IMR-90 (cell line): ENCODE measurements around the gene SPATA21. TPM values are rescaled to one million over a fixed set of nuclear protein-coding genes. Genes with fewer than 3 reads are reported as not detected.

Experiments used
- ATAC-seq: fragments of 200-7000 bp; cut with Tn5 transposase; 2 replicates; pipeline ENCODE4 v1.9.1; 2020; ENCODE audit warnings: low read depth, mild to moderate bottlenecking, moderate library complexity
- BruUV-seq: library from RNA; stranded (reverse); fragments of 400-500 nt; replicated peaks from 2 replicates; lab custom pipeline; 2021; lab: Mats Ljungman, UMichigan
- CTCF ChIA-PET: fragments of 300-600 bp; formaldehyde crosslinking; extraction: SDS; loops from one replicate; lab custom pipeline; 2021; ENCODE audit warnings: antibody characterized with exemption; lab: Yijun Ruan, JAX
- POLR2A ChIA-PET: fragments of 300-600 bp; sonication (Branson Sonifier 250); formaldehyde crosslinking; loops from one replicate; lab custom pipeline; 2022; ENCODE audit warnings: antibody characterized with exemption; ENCODE audit not compliant: unreplicated experiment; lab: Charles Lee
- DNase-seq: peaks from one replicate; pipeline ENCODE4 v3.0.0; 2013
- H2AFZ ChIP-seq: replicated peaks from 2 replicates; pipeline ENCODE3; 2013; ENCODE audit warnings: low read length, mild to moderate bottlenecking; ENCODE audit not compliant: poor library complexity
- H2AK5ac ChIP-seq: 2 replicates; pipeline ENCODE4 v1.6.1; 2013; ENCODE audit warnings: low read depth, low read length, inconsistent platforms
- H2AK9ac ChIP-seq: replicated peaks from 2 replicates; pipeline ENCODE3; 2013; ENCODE audit warnings: mild to moderate bottlenecking, low read depth, low read length, moderate library complexity; ENCODE audit not compliant: poor library complexity
- H2BK120ac ChIP-seq: 2 replicates; pipeline ENCODE4 v1.6.1; 2013; ENCODE audit warnings: low read depth, low read length, inconsistent platforms
- H2BK15ac ChIP-seq: 3 replicates; pipeline ENCODE4 v1.6.1; 2013; ENCODE audit warnings: low read depth, low read length, inconsistent platforms
- H2BK20ac ChIP-seq: 2 replicates; pipeline ENCODE4 v1.6.1; 2013; ENCODE audit warnings: low read depth, mild to moderate bottlenecking, inconsistent platforms, low read length, moderate library complexity
- H2BK5ac ChIP-seq: 2 replicates; pipeline ENCODE4 v1.6.1; 2013; ENCODE audit warnings: mild to moderate bottlenecking, low read depth, low read length, inconsistent platforms; ENCODE audit not compliant: poor library complexity, severe bottlenecking
- H3K14ac ChIP-seq: replicated peaks from 2 replicates; pipeline ENCODE4 v1.6.1; 2013; ENCODE audit warnings: low read depth, low read length, inconsistent platforms
- H3K18ac ChIP-seq: 2 replicates; pipeline ENCODE4 v1.6.1; 2013; ENCODE audit warnings: low read depth, low read length, control low read depth
- H3K23ac ChIP-seq: 2 replicates; pipeline ENCODE4 v1.6.1; 2013; ENCODE audit warnings: low read depth, low read length, inconsistent platforms
- H3K27ac ChIP-seq: 2 replicates; pipeline ENCODE4 v1.5.1; 2013; ENCODE audit warnings: mild to moderate bottlenecking, control low read depth, low read length; ENCODE audit not compliant: insufficient read depth
- H3K27me3 ChIP-seq: 2 replicates; pipeline ENCODE4 v1.6.1; 2013; ENCODE audit warnings: low read length; ENCODE audit not compliant: control insufficient read depth, insufficient read depth
- H3K36me3 ChIP-seq: 2 replicates; pipeline ENCODE4 v1.6.1; 2013; ENCODE audit warnings: low read length, mixed read lengths; ENCODE audit not compliant: control insufficient read depth, insufficient read depth
- H3K4ac ChIP-seq: 2 replicates; pipeline ENCODE4 v1.6.1; 2013; ENCODE audit warnings: low read depth, low read length, inconsistent platforms
- H3K4me1 ChIP-seq: 2 replicates; pipeline ENCODE4 v1.6.1; 2013; ENCODE audit warnings: low read length, mixed read lengths; ENCODE audit not compliant: control insufficient read depth, insufficient read depth
- H3K4me2 ChIP-seq: 2 replicates; pipeline ENCODE4 v1.6.1; 2013; ENCODE audit warnings: low read depth, mild to moderate bottlenecking, control low read depth, low read length, moderate library complexity
- H3K4me3 ChIP-seq: 2 replicates; pipeline ENCODE4 v1.5.1; 2013; ENCODE audit warnings: low read depth, mild to moderate bottlenecking, control low read depth, low read length, moderate library complexity; ENCODE audit not compliant: insufficient read depth
- H3K56ac ChIP-seq: 2 replicates; pipeline ENCODE4 v1.6.1; 2013; ENCODE audit warnings: low read length, inconsistent platforms; ENCODE audit not compliant: insufficient read depth; ENCODE audit errors: extremely low read depth
- H3K79me1 ChIP-seq, 2 experiments: 2 replicates each; pipeline ENCODE4 v1.6.1; 2013; ENCODE audit warnings: low read length in 2 of 2, inconsistent platforms in 1 of 2, low read depth in 1 of 2
- H3K9ac ChIP-seq: 2 replicates; pipeline ENCODE4 v1.6.1; 2013; ENCODE audit warnings: low read depth, low read length, control low read depth
- H3K9me1 ChIP-seq: 2 replicates; pipeline ENCODE4 v1.6.1; 2013; ENCODE audit warnings: low read length, inconsistent platforms; ENCODE audit not compliant: insufficient read depth
- H3K9me3 ChIP-seq: 2 replicates; pipeline ENCODE4 v1.6.1; 2013; ENCODE audit warnings: low read length; ENCODE audit not compliant: control insufficient read depth, insufficient read depth
- H4K20me1 ChIP-seq: 2 replicates; pipeline ENCODE4 v1.6.1; 2013; ENCODE audit warnings: low read length, inconsistent platforms; ENCODE audit not compliant: insufficient read depth
- H4K5ac ChIP-seq: 2 replicates; pipeline ENCODE4 v1.6.1; 2013; ENCODE audit warnings: mild to moderate bottlenecking, low read depth, low read length, control low read depth
- H4K8ac ChIP-seq, 2 experiments: 2 replicates each; pipeline ENCODE4 v1.6.1; 2013; ENCODE audit warnings: low read depth in 2 of 2, low read length in 2 of 2, control low read depth in 1 of 2, inconsistent platforms in 1 of 2
- H4K91ac ChIP-seq: 2 replicates; pipeline ENCODE4 v1.6.1; 2013; ENCODE audit warnings: low read depth, low read length, inconsistent platforms; ENCODE audit not compliant: insufficient read depth
- CEBPB ChIP-seq: IDR thresholded peaks from 2 replicates; pipeline ENCODE4 v1.6.1; 2012; ENCODE audit warnings: low read depth, low read length, improper control_type of control experiment
- CHD1 ChIP-seq: IDR thresholded peaks from 2 replicates; pipeline ENCODE4 v1.6.1; 2012; ENCODE audit warnings: low read depth, low read length, improper control_type of control experiment
- CTCF ChIP-seq: conservative IDR thresholded peaks from 2 replicates; pipeline ENCODE4 v1.5.1; 2012; ENCODE audit warnings: mild to moderate bottlenecking, low read depth, low read length, improper control_type of control experiment
- ELK1 ChIP-seq: fragments of 150-350 bp; IDR thresholded peaks from 2 replicates; pipeline ENCODE4 v1.6.1; 2016; ENCODE audit warnings: low read depth, mild to moderate bottlenecking, low read length, moderate library complexity, borderline replicate concordance
- FOS ChIP-seq: fragments of 150-350 bp; IDR thresholded peaks from 2 replicates; pipeline ENCODE4 v1.6.1; 2016; ENCODE audit warnings: low read depth, low read length
- MAFK ChIP-seq: IDR thresholded peaks from 2 replicates; pipeline ENCODE4 v1.6.1; 2012; ENCODE audit warnings: low read depth, low read length, improper control_type of control experiment
- MXI1 ChIP-seq: IDR thresholded peaks from 2 replicates; pipeline ENCODE4 v1.6.1; 2012; ENCODE audit warnings: low read depth, mild to moderate bottlenecking, low read length, moderate library complexity, borderline replicate concordance
- NFE2L2 ChIP-seq: fragments of 150-350 bp; IDR thresholded peaks from 2 replicates; pipeline ENCODE4 v1.6.1; 2016; ENCODE audit warnings: low read depth, mild to moderate bottlenecking, low read length
- POLR2A ChIP-seq: IDR thresholded peaks from 2 replicates; pipeline ENCODE4 v1.6.1; 2012; ENCODE audit warnings: mild to moderate bottlenecking, low read depth, low read length
- RAD21 ChIP-seq: IDR thresholded peaks from 2 replicates; pipeline ENCODE4 v1.6.1; 2012; ENCODE audit warnings: low read length, improper control_type of control experiment
- RCOR1 ChIP-seq: IDR thresholded peaks from 2 replicates; pipeline ENCODE4 v1.6.1; 2012; ENCODE audit warnings: mild to moderate bottlenecking, low read length, improper control_type of control experiment; ENCODE audit not compliant: insufficient replicate concordance
- RFX5 ChIP-seq: IDR thresholded peaks from 2 replicates; pipeline ENCODE4 v1.8.0; 2012; ENCODE audit warnings: low read depth, mild to moderate bottlenecking, low read length, moderate library complexity
- SMC3 ChIP-seq: fragments of 150-350 bp; IDR thresholded peaks from 2 replicates; pipeline ENCODE4 v1.6.1; 2016; ENCODE audit warnings: low read depth, mild to moderate bottlenecking, antibody characterized with exemption, low read length, moderate library complexity
- USF2 ChIP-seq: fragments of 150-350 bp; IDR thresholded peaks from 2 replicates; pipeline ENCODE4 v1.6.1; 2017; ENCODE audit warnings: mild to moderate bottlenecking, antibody characterized with exemption, low read length, low read depth
- WGBS, 2 experiments: methylation state at CpG; one replicate each; pipeline versions ENCODE4 v1.1.5 to v1.1.7; 2013; ENCODE audit warnings: missing lambda C conversion rate in 2 of 2; ENCODE audit not compliant: insufficient read length in 1 of 2; ENCODE audit errors: extremely low coverage in 2 of 2; 5-methylcytosine and 5-hydroxymethylcytosine counted together
- dilution Hi-C: fragments of 300-500 bp; cut with HindIII; formaldehyde crosslinking; loops from one replicate; pipeline ENCODE4 v1.14.3; 2018; ENCODE audit warnings: low sequenced_read_pairs; ENCODE audit not compliant: unreplicated experiment
- in situ Hi-C: fragments of 300-500 bp; cut with MboI; formaldehyde crosslinking; loops from 3 replicates; pipeline ENCODE4 v1.14.3; 2019; ENCODE audit warnings: low sequenced_read_pairs, inconsistent platforms, mixed read lengths
- intact Hi-C: fragments of 100-400 bp; cut with micrococcal nuclease; formaldehyde crosslinking; loops from 2 replicates; pipeline ENCODE4 v1.10.0; 2022
- polyA plus RNA-seq, 3 experiments: library from polyadenylated mRNA; depleted of rRNA; stranded (reverse); fragments of >200 nt; gene quantifications; 2 replicates each; pipeline ENCODE4 v1.2.3, GENCODE V29; 2012; ENCODE audit warnings: low replicate concordance in 1 of 3
- total RNA-seq: library from RNA; depleted of rRNA; stranded (reverse); fragments of >200 nt; gene quantifications from 2 replicates; pipeline ENCODE4 v1.2.3, GENCODE V29; 2012

The SPATA21 gene
- total and polyA plus RNA-seq, 2 of the 4 experiments (the other 2 are of a cell fraction): not detected

- H2BK20ac ChIP-seq: 0 out of 2 replicates have a peak overlapping the region, but pooled peaks have one; percentile 9
- H2AK5ac ChIP-seq: peak overlapping the region; percentile 60
- DNase-seq (no peak), ATAC-seq (no peak; the same call in 1 of the 2 replicates)
- H3K27ac ChIP-seq: peak overlapping the region; percentile 72
- peak overlapping the region; percentile 24; the same call in 1 of the 2 replicates for H3K4me2 ChIP-seq
- peak overlapping the region; percentile 10; the same call in 1 of the 3 replicates for H2BK15ac ChIP-seq
- H3K9me3 ChIP-seq: no peaks in the 10 kb centered on the region
- 0 out of 2 replicates have a peak overlapping the region, but pooled peaks have one; percentile 11 for H3K9ac ChIP-seq
- ChIA-PET POLR2A (interaction anchor here (0.8 kb wide), 1 partner anchor 10 kb away, joined by 3 read pairs; no protein-coding TSS in a partner anchor), CTCF (no interaction called here)
- in situ Hi-C loops: no loop called here
- peak overlapping the region; percentile 16 for H3K14ac ChIP-seq
- no peaks in the 10 kb centered on the region for H3K36me3 ChIP-seq
- peak overlapping the region; percentile 63 for H2BK5ac ChIP-seq
- H2BK120ac ChIP-seq: peak overlapping the region; percentile 49
- no peaks in the 10 kb centered on the region for H3K27me3 ChIP-seq
- H2AK9ac ChIP-seq: no peak overlapping the region
- peak overlapping the region; percentile 30 for H4K91ac ChIP-seq
- H3K56ac ChIP-seq: peak overlapping the region; percentile 14; the same call in 1 of the 2 replicates
- H4K5ac ChIP-seq: peak overlapping the region; percentile 51
- dilution Hi-C loops: no loop called here
- BruUV-seq: no TSS peak
- H3K9me1 ChIP-seq: peaks cover 42% of the 10 kb centered on the region
- peak overlapping the region; percentile 53 for H3K18ac ChIP-seq
- peak overlapping the region; percentile 44 for H3K23ac ChIP-seq
- no peak overlapping the region for H2AFZ ChIP-seq
- TF ChIP-seq ELK1 (no peak), CEBPB (no peak), RFX5 (no peak), SMC3 (no peak), CHD1 (no peak), USF2 (no peak), NFE2L2 (no peak), CTCF (no peak), RAD21 (no peak), MAFK (no peak), POLR2A (no peak), FOS (no peak), RCOR1 (no peak), MXI1 (no peak)
- 100% methylated on average over 1 of the region's 9 CpGs; no CpG with 5 or more reads in 1 of the 2 experiments for WGBS, 2 experiments
- no peak overlapping the region for H3K4me3 ChIP-seq
- intact Hi-C loops: no loop called here
- H3K4me1 ChIP-seq: peaks cover 21% of the 10 kb centered on the region
- peaks cover 13 to 76% of the 10 kb centered on the region in 2 experiments for H3K79me1 ChIP-seq
- peaks cover 66% of the 10 kb centered on the region for H4K20me1 ChIP-seq
- H3K4ac ChIP-seq: peak overlapping the region; percentile 47
- H4K8ac ChIP-seq: peak overlapping the region in 1 of 2 experiments; percentile 42; a peak in 1 of 4 replicates
Measured at GRCh38 chr1:16385659-16386453, 51.4 kb downstream of the SPATA21 start.
